ENCODE measurements around the gene ZNG1F. TPM values are rescaled to one million over a fixed set of nuclear protein-coding genes. Genes with fewer than 3 reads are reported as not detected.
"Not testable (repeated sequence)": the region's sequence is repeated elsewhere in the genome, so short reads cannot be mapped to it uniquely, and the experiment has no call there.

ZNG1F gene
- total RNA-seq, 1 experiment from 2014 or later, result 25.8 TPM

DNA sequence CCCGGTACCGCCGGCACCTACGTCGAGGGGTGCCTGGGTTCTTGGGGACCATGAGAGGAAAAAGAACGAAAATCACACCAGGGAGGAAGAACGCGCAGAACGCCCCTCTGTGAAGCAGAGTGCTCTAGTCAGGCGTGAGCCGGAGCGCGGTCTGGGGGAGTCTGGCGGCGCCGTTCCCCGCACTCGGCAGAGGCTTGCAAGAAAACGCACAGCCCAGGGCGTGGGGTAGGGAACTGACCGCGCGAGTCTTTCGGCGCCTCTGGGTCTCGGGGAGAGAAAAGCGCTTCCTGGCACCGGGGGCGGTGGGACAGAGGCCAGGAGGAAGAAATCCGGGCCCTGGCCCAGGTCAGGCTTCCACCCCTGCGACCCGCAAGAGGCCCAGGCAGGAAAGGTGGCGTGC lies 65.3 kb downstream of the ZNG1F start:
- not testable (repeated sequence) for DNase-seq (ENCODE audit: extremely low read depth, low read depth)

DNA sequence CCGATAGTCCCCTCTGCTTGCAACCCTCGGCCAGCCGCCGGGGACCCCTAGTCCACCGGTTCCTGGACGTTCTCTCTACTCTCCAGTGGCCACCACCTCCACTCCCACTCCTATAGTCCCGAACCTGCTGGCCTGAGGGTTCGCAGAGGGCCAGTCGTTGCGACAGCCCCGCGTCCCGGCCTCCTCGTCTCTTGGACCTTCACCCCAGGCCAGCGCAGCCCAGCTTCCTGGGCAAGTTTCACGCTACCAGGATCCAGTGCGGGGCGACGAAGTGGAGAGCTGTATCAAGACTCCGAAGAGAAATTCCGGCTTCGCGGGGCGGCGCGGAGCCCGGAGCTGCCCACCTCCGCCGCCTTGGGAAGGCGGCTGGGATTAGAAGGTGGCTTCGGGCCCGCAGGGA lies 65.7 kb downstream of the ZNG1F start:
- not testable (repeated sequence) for DNase-seq (ENCODE audit: extremely low read depth, low read depth)

DNA sequence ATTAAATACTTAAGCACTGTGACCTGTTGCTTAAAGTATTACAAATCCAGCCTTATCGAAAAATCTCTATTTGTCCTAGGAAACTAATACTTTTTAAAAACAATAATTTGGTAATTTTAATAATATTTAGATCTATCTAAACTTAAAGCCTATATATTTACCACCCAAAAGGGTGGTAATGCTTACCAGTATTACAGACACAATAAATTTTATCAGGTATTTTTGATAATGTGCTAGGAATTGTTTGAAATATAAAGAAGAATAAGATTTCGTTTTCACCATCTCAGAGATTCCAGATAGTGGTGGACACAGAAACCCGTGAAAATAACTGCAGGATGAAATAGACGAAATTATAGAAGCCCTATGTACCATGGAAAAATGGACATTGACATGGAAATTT lies 68.4 kb downstream of the ZNG1F start:
- DNase-seq (ENCODE audit: extremely low read depth, low read depth), result not testable (repeated sequence)

DNA sequence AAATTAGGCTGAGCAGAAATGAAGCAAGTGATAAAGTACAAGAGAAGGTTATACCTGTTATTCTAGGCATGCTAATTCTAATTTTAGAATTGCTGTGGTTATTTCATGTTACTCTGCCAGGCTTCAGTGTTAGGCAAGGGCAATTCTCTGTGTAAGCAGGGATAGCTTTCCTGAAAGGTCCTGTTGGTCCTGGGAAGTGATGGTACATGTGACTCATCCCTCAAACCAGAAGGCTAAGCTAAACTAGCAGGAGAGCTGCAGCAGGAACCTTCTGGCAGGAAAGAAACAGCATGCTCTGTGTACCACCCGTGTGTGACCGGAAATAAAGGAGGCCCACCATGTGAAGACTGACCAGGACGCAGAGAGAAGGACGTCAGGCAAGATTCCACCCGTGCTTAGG lies 69.4 kb downstream of the ZNG1F start:
- not testable (repeated sequence) for DNase-seq (ENCODE audit: extremely low read depth, low read depth)

DNA sequence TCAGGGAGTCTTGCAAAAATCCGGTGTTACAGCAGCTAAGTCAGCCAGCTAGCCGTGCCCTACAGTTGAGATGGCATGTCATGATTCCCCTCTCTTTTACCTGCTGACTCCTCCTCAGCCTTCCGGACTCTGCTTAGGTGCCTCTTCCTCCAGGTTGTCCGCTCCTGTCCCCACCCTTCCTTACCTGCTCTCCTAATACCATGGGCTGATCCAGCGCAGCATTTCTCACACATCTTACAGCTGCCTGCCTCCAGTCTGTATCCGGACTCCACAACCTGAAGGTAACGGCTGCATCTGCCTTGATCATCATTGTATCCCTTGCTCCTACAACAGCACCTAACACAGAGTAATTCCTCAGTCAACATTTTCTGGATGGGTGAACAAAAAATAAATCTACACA lies 69.8 kb downstream of the ZNG1F start:
- DNase-seq (ENCODE audit: extremely low read depth, low read depth), result not testable (repeated sequence)

DNA sequence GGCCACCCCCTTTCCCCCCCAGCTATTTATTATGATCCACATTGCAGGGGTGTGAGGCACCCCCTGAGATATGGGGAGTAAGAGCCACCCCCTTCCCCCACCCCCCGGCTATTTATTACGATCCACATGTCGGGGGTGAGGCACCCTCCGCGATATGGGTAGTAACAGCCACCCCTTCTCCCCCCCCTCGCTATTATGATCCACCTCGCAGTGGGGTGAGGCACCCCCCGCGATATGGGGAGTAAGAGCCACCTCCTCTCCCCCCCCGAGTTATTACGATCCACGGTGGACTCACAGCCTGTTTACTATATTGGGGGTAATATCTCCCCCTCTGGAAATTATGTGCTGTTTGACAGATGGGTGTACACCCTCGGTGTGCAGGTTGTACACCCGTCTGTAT lies 75.8 kb downstream of the ZNG1F start:
- not testable (repeated sequence) for DNase-seq (ENCODE audit: extremely low read depth, low read depth)

DNA sequence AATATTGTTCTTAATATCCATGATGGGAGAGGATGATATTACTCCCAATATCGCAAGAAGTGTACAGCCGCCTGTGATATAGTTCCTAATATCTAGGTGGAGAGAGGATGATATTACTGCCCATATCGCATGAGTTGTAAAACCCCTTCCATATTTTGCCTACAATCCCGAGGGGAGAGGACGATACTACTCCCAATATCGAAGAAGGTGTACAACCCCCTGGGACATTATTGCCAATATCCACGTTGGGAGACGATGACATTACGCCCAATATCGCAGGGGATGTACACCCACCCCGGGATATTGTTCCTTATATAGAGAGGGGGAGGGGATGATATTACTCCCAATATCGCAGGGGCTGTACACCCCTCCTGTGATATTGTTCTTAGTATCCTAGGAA lies 77.7 kb downstream of the ZNG1F start:
- DNase-seq (ENCODE audit: extremely low read depth, low read depth), result not testable (repeated sequence)

DNA sequence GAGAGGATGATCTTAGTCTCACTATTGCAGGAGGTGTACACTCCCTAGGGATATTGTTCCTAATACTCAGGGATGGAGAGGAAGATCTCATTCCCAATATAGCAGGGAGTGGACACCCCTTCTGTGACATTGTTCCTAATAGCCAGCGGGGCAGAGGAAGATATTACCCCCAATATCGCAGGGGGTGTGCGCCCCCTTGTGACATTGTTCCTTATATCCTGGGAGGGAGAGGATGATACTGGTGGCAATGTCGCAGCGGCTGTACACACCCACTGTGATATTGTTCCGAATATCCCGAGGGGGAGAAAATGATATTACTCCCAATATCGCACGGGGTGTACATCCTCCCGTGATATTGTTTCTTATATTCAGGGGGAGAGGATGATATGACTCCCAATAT lies 78.2 kb downstream of the ZNG1F start:
- DNase-seq (ENCODE audit: extremely low read depth, low read depth), result not testable (repeated sequence)

DNA sequence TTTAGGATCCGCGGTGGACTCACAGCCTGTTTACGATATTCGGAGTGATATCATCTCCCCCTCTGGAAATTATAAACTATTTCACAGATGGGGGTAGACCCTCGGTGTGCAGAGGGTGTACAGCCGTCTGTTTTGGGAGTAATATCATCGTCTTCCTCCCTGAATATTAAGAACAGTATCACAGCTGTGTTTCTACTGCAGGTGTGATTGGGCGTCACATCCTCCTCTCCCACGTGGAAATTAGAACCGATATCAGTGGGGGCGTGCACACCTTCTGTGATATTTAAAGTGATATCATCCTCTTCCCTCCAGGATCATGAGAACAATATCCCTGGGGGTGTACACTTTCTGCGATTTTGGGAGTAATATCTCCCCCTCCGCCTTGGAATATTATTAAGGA lies 79.9 kb downstream of the ZNG1F start:
- DNase-seq (ENCODE audit: extremely low read depth, low read depth), result not testable (repeated sequence)

DNA sequence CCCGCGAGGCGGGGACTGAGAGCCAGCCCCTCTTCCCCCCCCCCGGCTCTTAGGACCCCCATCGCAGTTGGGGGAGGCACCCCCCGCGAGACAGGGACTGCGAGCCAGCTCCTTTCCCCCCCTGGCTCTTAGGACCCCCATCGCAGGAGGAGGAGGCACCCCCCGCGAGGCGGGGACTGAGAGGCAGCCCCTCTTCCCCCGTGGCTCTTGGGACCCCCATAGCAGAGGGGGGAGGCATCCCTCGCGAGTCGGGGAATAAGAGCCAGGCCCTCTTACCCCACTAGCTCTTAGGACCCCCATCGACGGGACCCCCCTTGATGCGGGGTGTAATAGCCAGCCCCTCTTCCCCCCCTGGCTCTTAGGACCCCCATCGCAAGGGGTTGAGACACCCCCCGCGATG lies 80.3 kb downstream of the ZNG1F start:
- not testable (repeated sequence) for DNase-seq (ENCODE audit: extremely low read depth, low read depth)

DNA sequence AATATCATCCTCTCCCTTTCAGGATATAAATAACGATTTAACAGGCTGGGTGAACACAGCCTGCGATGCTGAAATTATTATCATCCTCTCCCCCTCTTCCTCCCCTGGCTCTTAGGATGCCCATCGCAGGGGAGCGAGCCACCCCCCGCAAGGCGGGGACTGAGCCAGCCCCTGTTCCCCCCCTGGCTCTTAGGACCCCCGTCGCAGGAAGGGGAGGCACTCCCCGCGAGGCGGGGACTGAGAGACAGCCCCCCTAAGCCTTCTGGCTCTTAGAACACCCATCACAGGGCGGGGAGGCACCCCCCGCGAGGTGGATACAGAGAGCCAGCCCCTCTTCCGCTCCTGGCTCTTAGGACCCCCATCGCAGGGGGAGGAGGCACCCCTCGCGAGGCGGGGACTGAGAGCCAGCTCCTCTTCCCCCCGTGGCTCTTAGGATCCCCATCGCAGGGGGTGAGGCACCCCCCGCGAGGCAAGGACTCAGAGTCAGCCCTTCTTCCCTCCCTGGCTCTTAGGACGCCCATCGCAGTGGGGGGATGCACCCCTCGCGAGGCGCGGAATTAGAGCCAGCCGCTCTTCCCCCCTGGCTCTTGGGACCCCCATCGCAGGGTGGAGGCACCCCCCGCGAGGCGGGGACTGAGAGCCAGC lies 82.5 kb downstream of the ZNG1F start:
- DNase-seq (ENCODE audit: extremely low read depth, low read depth), result not testable (repeated sequence)

DNA sequence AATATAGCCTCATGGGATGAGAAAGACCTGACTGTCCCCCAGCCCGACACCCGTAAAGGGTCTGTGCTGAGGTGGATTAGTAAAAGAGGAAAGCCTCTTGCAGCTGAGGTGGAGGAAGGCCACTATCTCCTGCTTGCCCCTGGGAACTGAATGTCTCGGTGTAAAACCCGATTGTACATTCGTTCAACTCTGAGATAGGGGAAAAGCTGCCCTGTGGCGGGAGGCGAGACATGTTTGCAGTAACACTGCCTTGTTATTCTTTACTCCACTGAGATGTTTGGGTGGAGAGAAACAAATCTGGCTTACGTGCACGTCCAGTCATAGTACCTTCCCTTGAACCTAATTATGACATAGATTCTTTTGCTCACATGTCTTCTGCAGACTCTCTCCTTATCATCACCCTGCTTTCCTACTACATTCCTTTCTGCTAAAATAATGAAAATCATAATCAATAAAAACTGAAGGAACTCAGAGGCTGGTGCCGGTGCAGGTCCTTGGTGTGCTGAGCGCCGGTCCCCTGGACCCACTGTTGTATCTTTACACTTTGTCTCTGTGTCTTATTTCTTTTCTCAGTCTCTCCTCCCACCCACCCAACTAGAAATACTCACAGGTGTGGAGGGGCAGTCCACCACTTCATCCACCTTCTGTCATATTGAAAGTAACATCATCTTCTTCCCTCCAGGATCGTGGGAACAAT lies 83.4 kb downstream of the ZNG1F start:
- DNase-seq (ENCODE audit: extremely low read depth, low read depth), result not testable (repeated sequence)

DNA sequence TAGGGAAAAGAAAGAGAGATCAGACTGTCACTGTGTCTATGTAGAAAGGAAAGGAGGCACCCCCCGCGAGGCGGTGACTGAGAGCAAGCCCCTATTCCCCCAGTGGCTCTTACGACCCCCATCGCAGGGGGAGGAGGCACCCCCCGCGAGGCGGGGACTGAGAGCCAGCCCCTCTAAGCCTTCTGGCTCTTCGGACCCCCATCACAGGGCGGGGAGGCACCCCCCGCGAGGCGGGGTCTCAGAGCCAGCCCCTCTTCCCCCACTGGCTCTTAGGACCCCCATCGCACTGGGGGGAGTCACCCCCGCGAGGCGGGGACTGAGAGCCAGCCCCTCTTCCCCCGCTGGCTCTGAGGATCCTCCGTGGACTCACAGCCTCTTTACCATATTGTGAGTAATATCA lies 84.6 kb downstream of the ZNG1F start:
- not testable (repeated sequence) for DNase-seq (ENCODE audit: extremely low read depth, low read depth)

DNA sequence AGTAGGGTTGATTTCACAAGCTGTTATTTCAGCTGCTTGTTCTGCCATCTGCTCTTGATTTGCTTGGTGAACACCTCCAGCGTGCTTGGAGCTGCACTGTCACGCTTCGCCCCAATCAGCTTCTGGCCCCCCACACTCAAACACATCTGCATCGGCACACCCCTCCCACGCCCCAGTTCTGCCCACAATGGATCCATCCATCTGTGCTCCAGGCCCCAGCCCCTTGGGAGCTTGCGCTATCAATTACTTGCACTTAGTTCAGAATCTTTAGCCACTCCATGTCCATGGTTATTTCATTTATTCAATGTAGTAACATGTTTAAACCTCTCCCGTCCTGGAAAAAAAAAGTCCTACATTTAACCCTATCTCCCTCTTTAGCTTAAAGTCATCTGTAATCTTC lies 88.6 kb downstream of the ZNG1F start:
- not testable (repeated sequence) for DNase-seq (ENCODE audit: extremely low read depth, low read depth)

DNA sequence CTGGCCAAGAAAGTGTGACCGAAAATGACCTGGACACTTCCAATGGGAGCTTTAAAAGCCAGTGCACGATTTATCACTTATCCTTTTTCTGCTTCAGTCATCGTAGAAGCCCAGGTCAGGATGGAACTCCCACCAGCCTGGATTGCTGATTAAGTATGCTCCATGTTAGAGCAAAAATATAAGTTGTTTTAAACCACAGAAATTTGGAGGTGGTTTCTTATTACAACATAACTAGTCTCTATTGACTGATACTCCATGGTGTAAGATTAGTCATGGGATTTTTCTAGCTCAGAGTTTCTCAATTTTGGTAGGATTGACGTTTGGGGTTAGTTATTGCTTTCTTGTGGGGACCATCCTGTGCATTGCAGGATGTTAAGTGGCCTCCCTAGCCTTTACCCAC lies 90.4 kb downstream of the ZNG1F start:
- DNase-seq (ENCODE audit: extremely low read depth, low read depth), result not testable (repeated sequence)

DNA sequence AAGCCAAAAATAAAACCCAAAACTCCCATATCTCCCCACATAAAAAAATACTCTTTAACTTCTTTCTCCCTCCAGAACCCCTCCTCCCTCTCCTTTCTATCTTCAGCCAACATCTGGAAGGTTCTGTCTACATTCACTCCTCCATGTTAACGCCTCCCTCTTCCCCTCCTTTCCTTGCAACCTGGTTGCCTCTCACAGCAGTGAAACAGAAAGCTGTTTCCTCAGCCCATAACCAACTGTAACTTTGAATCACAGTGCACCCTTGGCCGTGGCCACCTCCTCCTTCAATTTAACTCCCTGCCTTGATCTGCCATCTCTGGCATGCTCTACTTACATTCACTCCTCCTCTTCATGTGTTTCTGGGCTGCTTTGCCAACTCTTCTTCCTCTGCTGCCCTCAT lies 94.1 kb downstream of the ZNG1F start:
- DNase-seq (ENCODE audit: extremely low read depth, low read depth), result not testable (repeated sequence)

DNA sequence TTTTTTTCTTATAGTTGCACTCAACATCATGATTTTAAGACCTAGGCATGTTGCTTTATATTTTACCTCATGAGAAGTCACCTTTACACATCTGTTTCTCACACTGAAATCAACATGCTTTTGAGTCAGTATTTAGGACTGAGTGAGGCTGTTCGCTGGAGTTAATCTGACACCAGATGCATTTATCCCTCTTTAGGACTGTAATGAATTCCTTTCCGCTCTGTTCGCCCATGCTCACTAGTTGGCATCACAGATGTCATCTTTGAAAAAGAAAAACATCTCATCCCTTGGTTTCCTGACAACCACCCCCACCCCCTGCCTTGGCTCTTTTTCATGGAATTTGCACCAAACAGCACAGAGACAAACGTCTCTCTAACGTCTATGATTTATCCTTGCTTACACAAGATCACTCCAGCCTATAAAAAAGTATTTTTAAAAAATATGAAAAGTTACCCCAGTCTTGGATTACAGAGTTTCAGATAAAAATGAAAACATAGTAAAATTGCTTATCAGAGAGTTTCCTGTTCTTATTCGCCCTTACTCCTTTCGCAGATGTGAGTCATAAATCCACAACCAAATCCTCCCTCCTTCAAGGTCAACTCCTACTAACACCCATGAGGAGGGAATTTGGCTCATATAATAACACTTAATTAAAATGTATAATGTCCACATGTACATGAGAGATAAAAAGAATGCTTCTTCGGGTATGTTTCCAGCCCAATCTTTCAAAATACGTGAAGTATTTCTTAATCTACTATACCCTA lies 94.9 kb downstream of the ZNG1F start:
- DNase-seq (ENCODE audit: extremely low read depth, low read depth), result not testable (repeated sequence)

DNA sequence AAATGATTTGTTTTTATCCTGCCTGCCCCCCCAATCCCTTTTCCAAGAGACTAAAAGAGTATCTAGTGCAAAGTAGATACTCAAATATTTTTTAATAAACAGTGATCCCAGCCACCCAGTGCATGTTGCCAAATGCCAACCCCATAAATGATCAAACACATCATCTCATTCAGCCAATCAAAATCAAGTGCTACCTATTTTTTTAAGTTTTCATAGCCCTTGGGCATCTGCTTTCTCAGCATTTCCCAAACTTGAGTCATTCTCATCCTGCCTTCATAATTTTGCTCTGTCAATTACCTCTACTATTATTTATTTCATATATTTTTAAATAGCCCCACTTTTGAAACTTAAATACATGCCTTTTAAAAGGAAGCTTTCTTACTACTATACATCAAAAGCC lies 98.2 kb downstream of the ZNG1F start:
- DNase-seq (ENCODE audit: extremely low read depth, low read depth), result not testable (repeated sequence)

DNA sequence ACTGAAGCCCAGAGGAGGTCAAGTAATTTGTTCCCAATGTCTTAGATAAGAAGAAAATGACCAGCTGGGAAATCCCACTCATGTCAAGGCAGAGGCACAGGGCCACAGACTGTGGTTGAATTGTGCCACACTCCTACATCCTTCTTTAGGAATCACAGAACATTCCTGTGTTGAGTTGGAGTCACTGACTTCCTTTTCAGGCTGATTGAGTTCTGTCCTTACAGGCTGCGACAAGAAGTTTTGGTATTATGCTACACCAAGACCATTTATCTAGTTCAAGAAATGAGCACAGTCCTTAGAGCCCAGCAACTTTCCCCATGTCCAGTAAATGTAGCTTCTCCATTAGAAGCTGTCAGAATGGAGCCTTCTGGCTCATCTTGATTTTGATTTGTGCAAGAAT lies 98.7 kb downstream of the ZNG1F start:
- DNase-seq (ENCODE audit: extremely low read depth, low read depth), result not testable (repeated sequence)

DNA sequence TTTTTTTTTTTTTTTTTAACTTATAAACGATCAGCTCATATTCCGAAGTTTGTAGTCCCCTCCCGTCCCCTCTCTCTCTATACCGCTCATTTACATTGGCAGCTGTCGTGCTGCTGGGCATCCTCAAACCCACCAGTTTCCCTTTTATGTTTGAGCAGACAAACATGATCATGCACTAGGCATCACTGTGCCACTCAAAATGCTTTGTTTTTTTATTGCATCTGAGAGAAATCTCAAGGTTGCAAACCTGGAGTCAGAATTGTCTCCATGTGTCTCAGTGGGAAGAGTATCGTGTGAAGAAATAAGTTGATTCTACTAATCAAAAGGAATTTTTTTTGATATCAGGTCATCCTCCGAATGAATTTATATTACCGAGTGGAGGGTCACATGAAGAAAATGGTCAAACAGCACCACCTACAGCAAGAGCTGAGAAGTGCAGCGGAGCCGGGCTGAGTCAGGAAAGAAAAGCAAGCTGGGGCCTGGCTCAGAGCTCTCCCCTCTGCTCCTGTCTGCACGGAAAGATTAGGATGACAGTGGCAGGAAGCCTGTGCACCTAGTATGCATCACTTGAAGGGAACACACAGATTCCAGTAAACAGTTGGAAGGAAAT lies 100.6 kb downstream of the ZNG1F start:
- not testable (repeated sequence) for DNase-seq (ENCODE audit: extremely low read depth, low read depth)

DNA sequence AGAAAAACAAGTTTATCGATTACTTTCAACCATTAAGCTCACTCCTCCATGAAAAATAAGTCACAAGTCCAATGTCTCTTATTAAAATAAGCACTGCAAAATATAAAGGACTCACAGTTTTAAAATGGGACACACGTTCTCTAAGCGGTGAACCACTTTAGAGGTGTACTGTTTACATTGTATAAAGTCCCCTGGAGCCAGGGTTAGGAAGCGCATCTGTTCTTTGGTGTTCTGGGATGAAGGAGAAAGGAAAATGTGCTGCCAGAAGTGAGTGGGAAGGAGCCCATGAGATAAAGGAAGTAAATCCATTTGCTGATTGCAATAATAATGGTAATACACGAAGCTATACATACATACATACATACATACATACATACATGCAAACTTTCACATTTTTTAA lies 101.2 kb downstream of the ZNG1F start:
- not testable (repeated sequence) for DNase-seq (ENCODE audit: extremely low read depth, low read depth)
